Panc1 (cell line): ENCODE measurements around the gene LINC01488. TPM values are rescaled to one million over a fixed set of nuclear protein-coding genes. Genes with fewer than 3 reads are reported as not detected.

Experiments used
- ATAC-seq: fragments of 200-7000 bp; cut with Tn5 transposase; 2 replicates; pipeline ENCODE4 v1.9.1; 2020; ENCODE audit warnings: mild to moderate bottlenecking, moderate library complexity
- BruUV-seq: library from RNA; stranded (reverse); fragments of 400-500 nt; replicated peaks from 2 replicates; lab custom pipeline; 2021; lab: Mats Ljungman, UMichigan
- CTCF ChIA-PET: fragments of 300-600 bp; sonication (Branson Sonifier 250); formaldehyde crosslinking; loops from one replicate; lab custom pipeline; 2022; ENCODE audit warnings: antibody characterized with exemption; lab: Charles Lee
- POLR2A ChIA-PET: fragments of 300-600 bp; sonication (Branson Sonifier 250); formaldehyde crosslinking; loops from one replicate; lab custom pipeline; 2022; ENCODE audit warnings: antibody characterized with exemption; lab: Charles Lee
- DNase-seq: peaks from one replicate; pipeline ENCODE4 v3.0.0-alpha.2; 2010; ENCODE audit warnings: low read depth, low spot score
- H3K27ac ChIP-seq: 2 replicates; pipeline ENCODE4 v1.5.1; 2011; ENCODE audit warnings: mild to moderate bottlenecking, low read length, inconsistent platforms
- H3K27me3 ChIP-seq: fragments of 200-500 bp; sonication (Bioruptor generic); 2 replicates; pipeline ENCODE4 v1.6.0; 2014; ENCODE audit warnings: low read length, inconsistent platforms; ENCODE audit not compliant: control insufficient read depth, insufficient read depth
- H3K36me3 ChIP-seq: fragments of 200-500 bp; sonication (Bioruptor generic); 2 replicates; pipeline ENCODE4 v1.5.1; 2014; ENCODE audit warnings: inconsistent platforms, mild to moderate bottlenecking, low read length, moderate library complexity; ENCODE audit not compliant: control insufficient read depth, insufficient read depth
- H3K4me1 ChIP-seq: 2 replicates; pipeline ENCODE4 v1.5.1; 2011; ENCODE audit warnings: inconsistent platforms, mild to moderate bottlenecking, low read length, moderate library complexity; ENCODE audit not compliant: control insufficient read depth, insufficient read depth
- H3K4me3 ChIP-seq, 2 experiments: 2 replicates each; pipeline ENCODE4 v1.5.1; 2011 to 2012; ENCODE audit warnings: low read depth in 2 of 2, low read length in 2 of 2, mild to moderate bottlenecking in 2 of 2, inconsistent platforms in 1 of 2, moderate library complexity in 1 of 2
- H3K9me3 ChIP-seq: fragments of 200-500 bp; sonication (Bioruptor generic); 2 replicates; pipeline ENCODE4 v1.5.1; 2014; ENCODE audit warnings: low read depth, mild to moderate bottlenecking, inconsistent platforms, low read length, moderate library complexity; ENCODE audit not compliant: control insufficient read depth, insufficient read depth
- POLR2AphosphoS5 ChIP-seq: IDR thresholded peaks from 2 replicates; pipeline ENCODE4 v1.6.1; 2012; ENCODE audit warnings: mild to moderate bottlenecking, low read depth, low read length, moderate library complexity
- SIN3A ChIP-seq: IDR thresholded peaks from 2 replicates; pipeline ENCODE4 v1.6.1; 2012; ENCODE audit warnings: low read depth, mild to moderate bottlenecking, low read length, moderate library complexity, borderline replicate concordance; ENCODE audit not compliant: insufficient read depth
- TCF7L2 ChIP-seq: IDR thresholded peaks from 2 replicates; pipeline ENCODE4 v1.6.1; 2011; ENCODE audit warnings: mild to moderate bottlenecking, low read depth, low read length, inconsistent platforms
- in situ Hi-C: cut with HindIII; loops from 2 replicates; pipeline ENCODE4 v1.10.0; 2016; ENCODE audit warnings: low sequenced_read_pairs, low pct_unique_long_range_greater_than_20kb
- intact Hi-C: fragments of 100-400 bp; cut with micrococcal nuclease; formaldehyde crosslinking; loops from one replicate; pipeline ENCODE4 v1.10.0; 2022; ENCODE audit not compliant: unreplicated experiment
- total RNA-seq: library from RNA; stranded (reverse); gene quantifications from one replicate; pipeline ENCODE4 v1.2.1, GENCODE V29; 2021; ENCODE audit not compliant: unreplicated experiment
- TF ChIP-seq, protein P1 (sequence below): fragments of 450-650 bp; IDR thresholded peaks from 2 replicates; pipeline ENCODE4 v1.5.1; 2017; ENCODE audit warnings: mild to moderate bottlenecking
- TF ChIP-seq, protein P2 (sequence below), 2 experiments: IDR thresholded peaks; 2 replicates each; pipeline ENCODE4 v1.6.1; 2011 to 2012; ENCODE audit warnings: low read depth in 2 of 2, control low read depth in 1 of 2, low read length in 1 of 2, mild to moderate bottlenecking in 1 of 2, moderate library complexity in 1 of 2; ENCODE audit not compliant: insufficient read depth in 1 of 2

LINC01488 gene
- total RNA-seq, 1 experiment from 2014 or later: not detected

- intact Hi-C loops (no loop called here), in situ Hi-C loops (no loop called here)
- no peak for ATAC-seq
- no TSS peak for BruUV-seq
- Histone ChIP-seq H3K36me3 (no peaks in the 10 kb centered on the region), H3K4me1 (peaks cover 17% of the 10 kb centered on the region), H3K27me3 (no peaks in the 10 kb centered on the region), H3K4me3 (no peak overlapping the region), H3K27ac (peak overlapping the region; percentile 52; the same call in 1 of the 2 replicates), H3K9me3 (no peaks in the 10 kb centered on the region)
- TF ChIP-seq POLR2AphosphoS5: no peak
- POLR2A ChIA-PET: interaction anchor here (0.6 kb wide), 1 partner anchor 138 kb away, joined by 4 read pairs; no protein-coding TSS in a partner anchor
- CTCF ChIA-PET: no interaction called here
- DNase-seq: no peak
Measured at GRCh38 chr11:69435161-69435986, 46.1 kb upstream of the LINC01488 start.

- Histone ChIP-seq H3K4me3 (no peak overlapping the region), H3K4me1 (peaks cover 12% of the 10 kb centered on the region)
Measured at GRCh38 chr11:69436041-69436982, 45.2 kb upstream of the LINC01488 start.

More at GRCh38 chr11:69436041-69436982, 45.2 kb upstream of the LINC01488 start:
- Histone ChIP-seq H3K27me3 (no peaks in the 10 kb centered on the region), H3K36me3 (no peaks in the 10 kb centered on the region), H3K27ac (peak overlapping the region; percentile 59), H3K9me3 (no peaks in the 10 kb centered on the region)
- ChIA-PET CTCF (no interaction called here), POLR2A (interaction anchor here (0.7 kb wide), 1 partner anchor 21 kb away, joined by 12 read pairs; no protein-coding TSS in a partner anchor)
- TF ChIP-seq POLR2AphosphoS5 (no peak), TCF7L2 (no peak), SIN3A (no peak)
- TF ChIP-seq, protein P1, sequence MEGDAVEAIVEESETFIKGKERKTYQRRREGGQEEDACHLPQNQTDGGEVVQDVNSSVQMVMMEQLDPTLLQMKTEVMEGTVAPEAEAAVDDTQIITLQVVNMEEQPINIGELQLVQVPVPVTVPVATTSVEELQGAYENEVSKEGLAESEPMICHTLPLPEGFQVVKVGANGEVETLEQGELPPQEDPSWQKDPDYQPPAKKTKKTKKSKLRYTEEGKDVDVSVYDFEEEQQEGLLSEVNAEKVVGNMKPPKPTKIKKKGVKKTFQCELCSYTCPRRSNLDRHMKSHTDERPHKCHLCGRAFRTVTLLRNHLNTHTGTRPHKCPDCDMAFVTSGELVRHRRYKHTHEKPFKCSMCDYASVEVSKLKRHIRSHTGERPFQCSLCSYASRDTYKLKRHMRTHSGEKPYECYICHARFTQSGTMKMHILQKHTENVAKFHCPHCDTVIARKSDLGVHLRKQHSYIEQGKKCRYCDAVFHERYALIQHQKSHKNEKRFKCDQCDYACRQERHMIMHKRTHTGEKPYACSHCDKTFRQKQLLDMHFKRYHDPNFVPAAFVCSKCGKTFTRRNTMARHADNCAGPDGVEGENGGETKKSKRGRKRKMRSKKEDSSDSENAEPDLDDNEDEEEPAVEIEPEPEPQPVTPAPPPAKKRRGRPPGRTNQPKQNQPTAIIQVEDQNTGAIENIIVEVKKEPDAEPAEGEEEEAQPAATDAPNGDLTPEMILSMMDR: no peak
- TF ChIP-seq, protein P2, sequence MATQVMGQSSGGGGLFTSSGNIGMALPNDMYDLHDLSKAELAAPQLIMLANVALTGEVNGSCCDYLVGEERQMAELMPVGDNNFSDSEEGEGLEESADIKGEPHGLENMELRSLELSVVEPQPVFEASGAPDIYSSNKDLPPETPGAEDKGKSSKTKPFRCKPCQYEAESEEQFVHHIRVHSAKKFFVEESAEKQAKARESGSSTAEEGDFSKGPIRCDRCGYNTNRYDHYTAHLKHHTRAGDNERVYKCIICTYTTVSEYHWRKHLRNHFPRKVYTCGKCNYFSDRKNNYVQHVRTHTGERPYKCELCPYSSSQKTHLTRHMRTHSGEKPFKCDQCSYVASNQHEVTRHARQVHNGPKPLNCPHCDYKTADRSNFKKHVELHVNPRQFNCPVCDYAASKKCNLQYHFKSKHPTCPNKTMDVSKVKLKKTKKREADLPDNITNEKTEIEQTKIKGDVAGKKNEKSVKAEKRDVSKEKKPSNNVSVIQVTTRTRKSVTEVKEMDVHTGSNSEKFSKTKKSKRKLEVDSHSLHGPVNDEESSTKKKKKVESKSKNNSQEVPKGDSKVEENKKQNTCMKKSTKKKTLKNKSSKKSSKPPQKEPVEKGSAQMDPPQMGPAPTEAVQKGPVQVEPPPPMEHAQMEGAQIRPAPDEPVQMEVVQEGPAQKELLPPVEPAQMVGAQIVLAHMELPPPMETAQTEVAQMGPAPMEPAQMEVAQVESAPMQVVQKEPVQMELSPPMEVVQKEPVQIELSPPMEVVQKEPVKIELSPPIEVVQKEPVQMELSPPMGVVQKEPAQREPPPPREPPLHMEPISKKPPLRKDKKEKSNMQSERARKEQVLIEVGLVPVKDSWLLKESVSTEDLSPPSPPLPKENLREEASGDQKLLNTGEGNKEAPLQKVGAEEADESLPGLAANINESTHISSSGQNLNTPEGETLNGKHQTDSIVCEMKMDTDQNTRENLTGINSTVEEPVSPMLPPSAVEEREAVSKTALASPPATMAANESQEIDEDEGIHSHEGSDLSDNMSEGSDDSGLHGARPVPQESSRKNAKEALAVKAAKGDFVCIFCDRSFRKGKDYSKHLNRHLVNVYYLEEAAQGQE (IDR thresholded peaks at IDR 0.05; ENCODE audit: insufficient read depth in 1 of 2, low read depth in 2 of 2, low read length in 1 of 2): no peak
- DNase-seq (no peak), ATAC-seq (no peak)
- no TSS peak for BruUV-seq
- in situ Hi-C loops (no loop called here), intact Hi-C loops (no loop called here)
